ENCODE measurements around the gene CHTOP.
"Not testable (repeated sequence)": the region's sequence is repeated elsewhere in the genome, so short reads cannot be mapped to it uniquely, and the experiment has no call there.

CHTOP gene

DNA sequence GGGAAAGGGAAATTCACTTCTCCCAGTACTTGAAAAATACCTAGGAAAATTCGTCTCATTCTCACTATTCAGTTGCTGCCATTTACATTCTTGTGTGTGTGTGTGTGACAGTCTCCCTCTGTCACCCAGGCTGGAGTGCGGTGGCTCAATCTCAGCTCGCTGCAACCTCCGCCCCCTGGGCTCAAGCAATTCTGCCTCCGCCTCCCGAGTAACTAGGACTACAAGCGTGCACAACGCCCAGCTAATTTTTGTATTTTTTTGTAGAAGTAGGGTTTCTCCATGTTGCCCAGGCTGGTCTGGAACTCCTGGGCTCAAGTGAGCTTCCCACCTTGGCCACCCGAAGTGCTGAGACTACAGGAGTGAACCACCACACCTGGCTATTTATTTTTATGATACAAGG lies 25.8 kb downstream of the CHTOP start:
- no peak for DNase-seq (ENCODE audit: low read depth)

GRCh38 chr1:153661111-153661708 lies 27.3 kb downstream of the CHTOP start:
- DNase-seq (ENCODE audit: low read depth) = no peak

DNA sequence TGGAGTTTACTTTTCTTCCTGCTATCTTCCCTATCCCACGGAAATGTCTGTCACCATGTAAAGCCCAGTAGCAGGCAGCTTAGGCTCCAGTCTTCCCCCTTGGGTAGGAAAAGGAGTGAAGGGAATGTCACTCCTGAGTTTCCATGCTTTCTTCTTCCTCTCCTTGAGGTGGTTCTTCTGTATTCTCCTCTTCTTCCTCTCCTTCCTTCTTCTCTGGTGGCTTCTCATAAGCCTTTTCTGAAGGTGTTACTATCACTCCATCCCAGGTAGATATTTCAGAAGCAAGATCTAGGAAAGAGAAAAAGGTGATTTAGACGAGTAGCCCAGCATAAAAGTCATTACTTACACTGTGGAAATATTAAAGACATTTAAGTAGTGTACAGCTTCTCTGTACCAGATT lies 28.4 kb downstream of the CHTOP start:
- no peak for DNase-seq (ENCODE audit: low read depth)

GRCh38 chr1:153663211-153663610 lies 29.3 kb downstream of the CHTOP start:
- DNase-seq (ENCODE audit: low read depth) = no peak

DNA sequence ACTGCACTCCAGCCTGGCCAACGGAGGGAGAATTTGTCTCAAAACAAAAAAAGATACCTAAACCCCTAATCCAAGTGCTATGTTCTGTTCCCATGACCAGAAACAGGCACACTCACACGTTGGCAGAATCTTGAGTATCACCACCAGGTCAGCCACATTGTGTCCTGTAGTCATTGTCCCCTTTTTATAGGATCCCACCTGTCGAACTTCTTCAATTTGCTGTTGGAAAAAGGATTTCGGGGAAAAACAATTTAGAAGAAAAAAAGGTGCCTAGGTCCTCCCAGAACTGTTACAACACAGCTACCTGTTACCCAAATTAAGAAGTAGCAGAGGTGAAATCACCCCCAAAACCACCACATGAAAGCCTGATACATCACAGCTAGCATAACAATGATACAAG lies 33.6 kb downstream of the CHTOP start:
- no peak for DNase-seq (ENCODE audit: low read depth)

GRCh38 chr1:153668672-153669071 lies 34.8 kb downstream of the CHTOP start:
- not testable (repeated sequence) for DNase-seq (ENCODE audit: low read depth)

- no peak for DNase-seq (ENCODE audit: low read depth)
Observed at GRCh38 chr1:153669606-153670005, 35.7 kb downstream of the CHTOP start.

DNA sequence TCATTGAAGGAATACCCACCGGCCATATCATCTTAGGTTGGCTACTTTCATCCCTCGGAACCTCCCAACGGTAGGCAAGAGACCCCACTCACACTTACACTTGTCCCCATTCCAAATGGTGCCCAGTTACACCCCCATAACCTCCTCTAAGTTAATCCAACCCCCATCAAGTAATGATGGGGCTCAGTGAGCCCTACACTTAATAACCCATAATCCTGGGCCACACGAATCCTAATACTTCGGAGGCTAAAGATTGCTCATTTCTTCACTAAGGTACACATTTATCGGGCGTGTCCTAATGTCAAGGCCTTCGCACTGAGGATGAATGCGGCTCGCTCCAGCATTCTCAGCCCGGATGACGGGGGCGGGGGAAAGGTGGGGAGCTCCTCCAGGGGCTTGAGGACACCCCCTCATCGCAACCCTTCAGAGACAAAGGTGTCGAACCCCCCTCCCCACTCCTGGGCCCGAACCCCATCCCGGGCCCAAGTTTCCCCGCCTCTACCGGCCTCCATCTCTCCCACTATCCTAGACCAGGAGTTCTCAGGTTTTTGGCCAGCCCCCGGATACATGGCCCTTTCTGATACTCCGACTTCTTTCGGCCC lies 36.5 kb downstream of the CHTOP start:
- no peak for DNase-seq (ENCODE audit: low read depth)

DNA sequence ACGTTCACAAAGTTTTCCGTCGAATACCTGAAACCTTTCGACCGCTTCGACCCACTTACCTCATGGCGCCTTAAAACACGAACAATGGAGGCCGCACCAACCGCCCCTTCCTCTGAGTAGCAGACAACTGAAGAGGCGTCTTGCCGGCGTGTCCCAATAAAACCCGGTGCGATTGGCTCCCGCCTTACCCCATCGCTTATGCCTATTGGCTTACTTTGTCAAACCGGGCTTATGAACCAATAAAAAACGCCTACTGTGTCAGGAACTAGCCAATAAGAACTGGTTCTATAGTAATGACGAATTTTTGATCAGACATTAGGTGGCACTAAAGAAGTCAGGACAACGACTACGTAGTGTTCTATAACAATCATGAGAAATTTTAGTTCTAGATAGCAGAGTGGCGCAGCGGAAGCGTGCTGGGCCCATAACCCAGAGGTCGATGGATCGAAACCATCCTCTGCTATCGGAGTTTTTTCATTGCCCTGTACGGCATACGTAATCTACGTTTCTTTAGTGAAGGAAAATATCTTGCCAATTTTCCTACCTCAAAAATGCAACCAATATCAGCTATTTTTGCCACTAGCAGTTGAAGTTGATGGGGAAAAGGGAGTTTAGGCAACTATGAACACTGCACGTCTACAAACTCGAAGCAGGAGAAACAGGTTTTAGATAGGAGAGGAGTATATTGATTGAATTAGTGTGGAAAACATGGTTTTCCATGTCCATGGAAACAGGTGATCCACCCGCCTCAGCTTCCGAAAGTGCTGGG lies 37.2 kb downstream of the CHTOP start, which contains the start of gene ILF2:
Gene ILF2, minus strand, starts transcription at position 135 of the 769 bp plus-strand sequence. Its CDS starts 71 bp downstream, at position 64.
- peak; percentile 91 for DNase-seq (ENCODE audit: low read depth)

GRCh38 chr1:153671628-153672353 lies 37.9 kb downstream of the CHTOP start:
- peak; percentile 22 for DNase-seq (ENCODE audit: low read depth)

GRCh38 chr1:153673511-153673910 lies 39.6 kb downstream of the CHTOP start:
- no peak for DNase-seq (ENCODE audit: low read depth)

GRCh38 chr1:153677718-153678518 lies 44.1 kb downstream of the CHTOP start:
- DNase-seq (ENCODE audit: low read depth) = no peak

- no peak for DNase-seq (ENCODE audit: low read depth)
Observed at GRCh38 chr1:153678519-153679336, 44.9 kb downstream of the CHTOP start, which contains the start of gene NPR1. Gene NPR1, plus strand, starts transcription at chr1:153678688. Its CDS starts 421 bp downstream, at chr1:153679109.

GRCh38 chr1:153679337-153680119 lies 45.7 kb downstream of the CHTOP start:
- peak; percentile 17 for DNase-seq (ENCODE audit: low read depth)

GRCh38 chr1:153680120-153680403 lies 46.2 kb downstream of the CHTOP start:
- no peak for DNase-seq (ENCODE audit: low read depth)

- DNase-seq (ENCODE audit: low read depth) = no peak
Observed at GRCh38 chr1:153682730-153683129, 48.9 kb downstream of the CHTOP start.

DNA sequence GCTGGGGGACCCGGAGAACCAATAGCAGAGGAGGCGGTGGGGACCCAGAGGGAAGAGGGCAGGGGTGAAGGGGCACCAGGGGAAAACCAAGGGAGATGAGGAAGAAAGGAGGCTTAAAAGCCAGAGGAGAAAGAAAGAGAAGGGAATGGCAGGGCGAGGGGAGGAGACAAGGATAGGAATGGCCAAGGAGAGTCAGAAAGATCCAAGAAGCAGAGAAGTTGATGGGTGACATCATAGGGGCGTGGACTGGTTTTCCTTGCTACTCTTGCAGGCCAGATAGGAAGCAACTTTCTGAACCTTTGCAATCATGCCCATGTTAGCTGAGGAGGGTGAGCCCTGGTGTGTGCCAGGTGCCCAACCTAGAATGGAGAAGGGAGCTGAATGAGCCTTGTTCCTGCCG lies 50.0 kb downstream of the CHTOP start:
- DNase-seq (ENCODE audit: low read depth) = no peak

DNA sequence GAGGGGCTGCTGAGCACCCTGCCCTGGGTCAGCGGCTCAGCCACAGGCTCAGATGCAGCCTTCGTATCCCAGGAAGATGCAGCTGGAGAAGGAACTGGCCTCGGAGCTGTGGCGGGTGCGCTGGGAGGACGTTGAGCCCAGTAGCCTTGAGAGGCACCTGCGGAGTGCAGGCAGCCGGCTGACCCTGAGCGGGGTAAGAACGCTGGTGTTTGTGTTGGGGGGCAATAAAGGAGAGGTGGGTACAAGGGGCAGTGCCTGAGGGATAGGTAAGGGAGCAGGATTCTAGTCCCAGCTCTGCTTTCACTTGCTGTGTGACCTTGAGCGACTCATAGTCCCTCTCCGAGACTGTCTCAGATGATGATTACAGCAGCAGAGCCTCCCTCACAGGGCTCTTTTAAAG lies 51.0 kb downstream of the CHTOP start:
- DNase-seq (ENCODE audit: low read depth) = no peak

DNA sequence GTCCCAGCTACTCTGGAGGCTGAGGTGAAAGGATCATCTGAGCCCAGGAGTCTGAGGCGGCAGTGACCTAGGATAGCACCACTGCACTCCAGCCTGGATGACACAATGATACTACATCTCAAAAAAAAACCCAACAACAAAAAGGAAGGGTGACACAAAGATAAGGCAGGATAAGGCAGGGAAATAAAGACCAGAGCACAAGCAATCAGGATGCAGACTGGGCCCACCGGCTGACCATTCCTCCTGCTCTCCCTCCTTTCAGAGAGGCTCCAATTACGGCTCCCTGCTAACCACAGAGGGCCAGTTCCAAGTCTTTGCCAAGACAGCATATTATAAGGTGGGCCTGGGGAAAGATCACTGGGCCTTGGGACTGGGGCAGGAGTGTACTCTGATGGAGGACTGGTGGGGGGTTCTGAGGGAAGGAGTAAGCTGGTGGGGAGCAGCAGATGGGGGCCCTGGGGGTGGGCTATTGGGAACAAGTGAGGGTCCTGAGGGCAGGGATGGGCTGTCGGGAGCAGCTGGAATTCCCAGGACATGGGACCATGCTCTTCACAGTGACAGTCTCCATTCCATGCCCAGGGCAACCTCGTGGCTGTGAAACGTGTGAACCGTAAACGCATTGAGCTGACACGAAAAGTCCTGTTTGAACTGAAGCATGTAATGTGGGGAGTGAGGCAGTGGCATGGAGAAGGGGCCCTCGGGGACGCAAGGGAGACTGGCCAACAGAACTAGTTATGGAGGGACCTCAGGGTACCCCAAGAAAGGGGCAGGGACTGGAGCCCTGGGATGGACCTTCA lies 51.9 kb downstream of the CHTOP start:
- no peak for DNase-seq (ENCODE audit: low read depth)

Data from activated T-helper 1 cell treated with Interleukin-2 at 50 U/mL for 16 hours (primary cell).